Measurements from ENCODE around the gene SPNS2. TPM values are rescaled to one million over a fixed set of nuclear protein-coding genes. Genes with fewer than 3 reads are reported as not detected.

Gene SPNS2
- total and polyA plus RNA-seq, 2 experiments from 2014 or later: 1.7 to 2.3 TPM

DNA sequence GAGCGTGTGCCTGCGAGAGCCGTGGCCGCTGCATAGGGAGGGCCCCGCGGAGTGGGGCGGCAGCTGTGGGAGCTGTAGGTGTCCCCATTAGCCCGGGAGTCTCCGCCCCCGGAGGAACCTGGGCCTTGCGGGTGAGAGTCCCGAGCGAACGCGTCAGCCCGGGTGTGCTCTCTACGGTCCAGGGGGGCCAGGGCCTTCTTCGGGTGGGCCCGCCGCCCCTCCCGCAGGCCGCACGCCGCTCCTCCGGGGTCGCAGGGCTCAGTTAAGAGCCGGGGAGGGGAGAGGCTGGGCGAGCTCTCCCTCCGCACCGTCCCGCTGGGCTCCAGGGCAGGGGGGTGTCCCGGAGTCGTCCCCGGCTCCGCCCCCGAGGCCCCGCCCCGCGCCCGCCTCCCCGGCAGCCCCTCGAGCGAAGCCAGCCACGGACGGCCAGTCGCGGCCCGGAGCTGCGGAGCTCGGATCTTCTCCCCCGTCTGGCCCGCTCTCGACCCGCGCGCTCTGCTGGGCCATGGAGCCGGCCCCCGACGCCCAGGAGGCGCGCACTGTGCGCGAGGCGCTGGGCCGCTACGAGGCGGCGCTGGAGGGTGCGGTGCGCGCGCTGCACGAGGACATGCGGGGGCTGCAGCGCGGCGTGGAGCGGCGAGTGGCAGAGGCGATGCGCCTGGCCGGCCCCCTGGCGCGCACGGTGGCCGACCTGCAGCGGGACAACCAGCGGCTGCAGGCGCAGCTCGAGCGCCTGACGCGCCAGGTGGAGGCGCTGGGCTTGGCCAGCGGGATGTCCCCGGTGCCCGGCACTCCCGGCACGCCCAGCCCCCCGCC, 85.6 kb downstream of the SPNS2 start, which contains the start of gene SMTNL2:
SMTNL2 (plus strand) TSS at position 429 of the 816 bp plus-strand sequence; CDS start at position 506, 77 bp downstream.
- H3K27me3 Mint-ChIP-seq (ENCODE audit: insufficient read depth, low read depth, poor library complexity): peaks cover 39% of the 10 kb centered on the region
- DNase-seq (ENCODE audit: low spot score) (peak; percentile 51), ATAC-seq (peak; percentile 51)
- H3K9me2 ChIP-seq (ENCODE audit: insufficient read depth): no peaks in the 10 kb centered on the region
- no peaks in the 10 kb centered on the region for H4K20me1 ChIP-seq (replicated peaks; ENCODE audit: insufficient read depth)
- H3K9me3 Mint-ChIP-seq: no peaks in the 10 kb centered on the region; the same call in 2 of the 3 replicates
- no peaks in the 10 kb centered on the region for H3F3A ChIP-seq (replicated peaks; ENCODE audit: low read depth)
- peaks cover 9% of the 10 kb centered on the region for H3K4me1 ChIP-seq (ENCODE audit: insufficient read depth)
- peaks cover 39% of the 10 kb centered on the region for H3K27me3 ChIP-seq (ENCODE audit: insufficient read depth)
- H3K36me3 Mint-ChIP-seq (ENCODE audit: low read depth): no peaks in the 10 kb centered on the region
- peak within 1 kb of the TSS; percentile 98 for H2AFZ ChIP-seq
- peaks cover 29% of the 10 kb centered on the region for H3K4me1 Mint-ChIP-seq
- H3K27ac ChIP-seq (ENCODE audit: low read depth): no peak within 1 kb of the TSS
- peak within 1 kb of the TSS; percentile 74 for H3K4me3 ChIP-seq
- H3K79me2 ChIP-seq (replicated peaks; ENCODE audit: insufficient read depth): no peaks in the 10 kb centered on the region
- H3K4me3 Mint-ChIP-seq: peak within 1 kb of the TSS; percentile 80
- no peaks in the 10 kb centered on the region for H3K36me3 ChIP-seq (ENCODE audit: insufficient read depth)
- TF ChIP-seq, protein P1, sequence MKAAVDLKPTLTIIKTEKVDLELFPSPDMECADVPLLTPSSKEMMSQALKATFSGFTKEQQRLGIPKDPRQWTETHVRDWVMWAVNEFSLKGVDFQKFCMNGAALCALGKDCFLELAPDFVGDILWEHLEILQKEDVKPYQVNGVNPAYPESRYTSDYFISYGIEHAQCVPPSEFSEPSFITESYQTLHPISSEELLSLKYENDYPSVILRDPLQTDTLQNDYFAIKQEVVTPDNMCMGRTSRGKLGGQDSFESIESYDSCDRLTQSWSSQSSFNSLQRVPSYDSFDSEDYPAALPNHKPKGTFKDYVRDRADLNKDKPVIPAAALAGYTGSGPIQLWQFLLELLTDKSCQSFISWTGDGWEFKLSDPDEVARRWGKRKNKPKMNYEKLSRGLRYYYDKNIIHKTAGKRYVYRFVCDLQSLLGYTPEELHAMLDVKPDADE (IDR thresholded peaks at IDR 0.05): no peak
- TF ChIP-seq POLR2AphosphoS5 (IDR thresholded peaks at IDR 0.05; ENCODE audit: low read depth) (peak; percentile 63), STAT1 (IDR thresholded peaks at IDR 0.05; ENCODE audit: unreplicated experiment) (no peak)
- peak within 1 kb of the TSS; percentile 94 for H3K4me2 ChIP-seq
- no peak within 1 kb of the TSS for H3K27ac Mint-ChIP-seq

DNA sequence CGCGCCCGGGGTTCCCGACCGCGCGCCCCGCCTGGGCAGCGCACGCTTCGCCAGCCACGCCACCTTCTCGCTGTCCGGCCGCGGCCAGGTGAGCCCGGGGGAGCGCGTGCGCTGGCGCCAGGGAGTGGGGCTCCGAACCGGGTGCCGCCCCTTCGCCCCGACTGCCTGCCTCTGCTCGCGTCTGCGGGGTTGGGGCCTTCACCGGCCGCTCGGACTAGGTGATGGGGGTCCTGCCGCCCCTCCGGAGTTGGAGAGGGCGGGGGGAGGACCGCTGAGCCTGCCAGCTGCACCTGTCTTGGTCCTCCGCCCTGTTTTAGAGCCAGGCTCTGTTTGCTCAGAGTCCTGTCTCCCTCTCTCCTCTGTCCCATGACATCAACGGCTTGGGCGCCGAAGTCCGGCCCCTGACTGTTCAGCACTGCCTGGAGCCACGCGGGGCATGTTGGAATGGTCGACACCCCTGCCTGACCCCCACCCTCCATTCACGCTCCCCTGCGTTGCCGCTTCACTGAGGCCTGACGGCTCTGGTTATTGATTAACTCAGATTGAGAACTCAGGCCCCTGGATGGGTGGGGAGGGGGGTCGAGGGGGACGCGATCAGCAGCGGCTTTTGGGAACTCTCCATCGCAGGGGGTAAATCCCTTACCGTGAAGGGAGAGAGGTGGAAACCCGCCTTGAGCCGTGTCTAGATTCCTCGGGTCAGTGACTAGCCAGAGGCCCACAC, 86.4 kb downstream of the SPNS2 start:
- H3K4me1 ChIP-seq (ENCODE audit: insufficient read depth): peaks cover 9% of the 10 kb centered on the region
- ATAC-seq: peak; percentile 11
- Mint-ChIP-seq H3K27me3 (ENCODE audit: insufficient read depth, low read depth, poor library complexity) (peaks cover 46% of the 10 kb centered on the region), H3K4me1 (peaks cover 29% of the 10 kb centered on the region), H3K9me3 (no peaks in the 10 kb centered on the region; the same call in 2 of the 3 replicates), H3K27ac (no peak overlapping the region), H3K36me3 (ENCODE audit: low read depth) (no peaks in the 10 kb centered on the region), H3K4me3 (peak overlapping the region; percentile 73)
- H3K4me3 ChIP-seq: peak overlapping the region; percentile 74
- H3K9me2 ChIP-seq (ENCODE audit: insufficient read depth): no peaks in the 10 kb centered on the region
- H3K4me2 ChIP-seq: peak overlapping the region; percentile 94
- no peaks in the 10 kb centered on the region for H3K36me3 ChIP-seq (ENCODE audit: insufficient read depth)
- H3K27me3 ChIP-seq (ENCODE audit: insufficient read depth): peaks cover 39% of the 10 kb centered on the region
- H3K79me2 ChIP-seq (replicated peaks; ENCODE audit: insufficient read depth): no peaks in the 10 kb centered on the region
- H4K20me1 ChIP-seq (replicated peaks; ENCODE audit: insufficient read depth): no peaks in the 10 kb centered on the region
- no peak for TF ChIP-seq NANOG (IDR thresholded peaks at IDR 0.05; ENCODE audit: borderline replicate concordance)
- TF ChIP-seq ZNF114 (CRISPR knock-in tag; IDR thresholded peaks at IDR 0.05): no peak
- TF ChIP-seq, protein P2, sequence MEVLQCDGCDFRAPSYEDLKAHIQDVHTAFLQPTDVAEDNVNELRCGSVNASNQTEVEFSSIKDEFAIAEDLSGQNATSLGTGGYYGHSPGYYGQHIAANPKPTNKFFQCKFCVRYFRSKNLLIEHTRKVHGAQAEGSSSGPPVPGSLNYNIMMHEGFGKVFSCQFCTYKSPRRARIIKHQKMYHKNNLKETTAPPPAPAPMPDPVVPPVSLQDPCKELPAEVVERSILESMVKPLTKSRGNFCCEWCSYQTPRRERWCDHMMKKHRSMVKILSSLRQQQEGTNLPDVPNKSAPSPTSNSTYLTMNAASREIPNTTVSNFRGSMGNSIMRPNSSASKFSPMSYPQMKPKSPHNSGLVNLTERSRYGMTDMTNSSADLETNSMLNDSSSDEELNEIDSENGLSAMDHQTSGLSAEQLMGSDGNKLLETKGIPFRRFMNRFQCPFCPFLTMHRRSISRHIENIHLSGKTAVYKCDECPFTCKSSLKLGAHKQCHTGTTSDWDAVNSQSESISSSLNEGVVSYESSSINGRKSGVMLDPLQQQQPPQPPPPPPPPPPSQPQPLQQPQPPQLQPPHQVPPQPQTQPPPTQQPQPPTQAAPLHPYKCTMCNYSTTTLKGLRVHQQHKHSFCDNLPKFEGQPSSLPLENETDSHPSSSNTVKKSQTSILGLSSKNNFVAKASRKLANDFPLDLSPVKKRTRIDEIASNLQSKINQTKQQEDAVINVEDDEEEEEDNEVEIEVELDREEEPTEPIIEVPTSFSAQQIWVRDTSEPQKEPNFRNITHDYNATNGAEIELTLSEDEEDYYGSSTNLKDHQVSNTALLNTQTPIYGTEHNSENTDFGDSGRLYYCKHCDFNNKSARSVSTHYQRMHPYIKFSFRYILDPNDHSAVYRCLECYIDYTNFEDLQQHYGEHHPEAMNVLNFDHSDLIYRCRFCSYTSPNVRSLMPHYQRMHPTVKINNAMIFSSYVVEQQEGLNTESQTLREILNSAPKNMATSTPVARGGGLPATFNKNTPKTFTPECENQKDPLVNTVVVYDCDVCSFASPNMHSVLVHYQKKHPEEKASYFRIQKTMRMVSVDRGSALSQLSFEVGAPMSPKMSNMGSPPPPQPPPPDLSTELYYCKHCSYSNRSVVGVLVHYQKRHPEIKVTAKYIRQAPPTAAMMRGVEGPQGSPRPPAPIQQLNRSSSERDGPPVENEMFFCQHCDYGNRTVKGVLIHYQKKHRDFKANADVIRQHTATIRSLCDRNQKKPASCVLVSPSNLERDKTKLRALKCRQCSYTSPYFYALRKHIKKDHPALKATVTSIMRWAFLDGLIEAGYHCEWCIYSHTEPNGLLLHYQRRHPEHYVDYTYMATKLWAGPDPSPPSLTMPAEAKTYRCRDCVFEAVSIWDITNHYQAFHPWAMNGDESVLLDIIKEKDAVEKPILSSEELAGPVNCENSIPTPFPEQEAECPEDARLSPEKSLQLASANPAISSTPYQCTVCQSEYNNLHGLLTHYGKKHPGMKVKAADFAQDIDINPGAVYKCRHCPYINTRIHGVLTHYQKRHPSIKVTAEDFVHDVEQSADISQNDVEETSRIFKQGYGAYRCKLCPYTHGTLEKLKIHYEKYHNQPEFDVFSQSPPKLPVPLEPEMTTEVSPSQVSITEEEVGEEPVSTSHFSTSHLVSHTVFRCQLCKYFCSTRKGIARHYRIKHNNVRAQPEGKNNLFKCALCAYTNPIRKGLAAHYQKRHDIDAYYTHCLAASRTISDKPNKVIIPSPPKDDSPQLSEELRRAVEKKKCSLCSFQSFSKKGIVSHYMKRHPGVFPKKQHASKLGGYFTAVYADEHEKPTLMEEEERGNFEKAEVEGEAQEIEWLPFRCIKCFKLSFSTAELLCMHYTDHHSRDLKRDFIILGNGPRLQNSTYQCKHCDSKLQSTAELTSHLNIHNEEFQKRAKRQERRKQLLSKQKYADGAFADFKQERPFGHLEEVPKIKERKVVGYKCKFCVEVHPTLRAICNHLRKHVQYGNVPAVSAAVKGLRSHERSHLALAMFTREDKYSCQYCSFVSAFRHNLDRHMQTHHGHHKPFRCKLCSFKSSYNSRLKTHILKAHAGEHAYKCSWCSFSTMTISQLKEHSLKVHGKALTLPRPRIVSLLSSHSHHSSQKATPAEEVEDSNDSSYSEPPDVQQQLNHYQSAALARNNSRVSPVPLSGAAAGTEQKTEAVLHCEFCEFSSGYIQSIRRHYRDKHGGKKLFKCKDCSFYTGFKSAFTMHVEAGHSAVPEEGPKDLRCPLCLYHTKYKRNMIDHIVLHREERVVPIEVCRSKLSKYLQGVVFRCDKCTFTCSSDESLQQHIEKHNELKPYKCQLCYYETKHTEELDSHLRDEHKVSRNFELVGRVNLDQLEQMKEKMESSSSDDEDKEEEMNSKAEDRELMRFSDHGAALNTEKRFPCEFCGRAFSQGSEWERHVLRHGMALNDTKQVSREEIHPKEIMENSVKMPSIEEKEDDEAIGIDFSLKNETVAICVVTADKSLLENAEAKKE (CRISPR knock-in tag; IDR thresholded peaks at IDR 0.05): no peak
- no peak for TF ChIP-seq JUNB (IDR thresholded peaks at IDR 0.05; ENCODE audit: unreplicated experiment)
- TF ChIP-seq EZH2 (IDR thresholded peaks at IDR 0.05; ENCODE audit: low read depth, unreplicated experiment): peak; percentile 40
- no peak for TF ChIP-seq CREB1 (CRISPR knock-in tag; IDR thresholded peaks at IDR 0.05; ENCODE audit: low read depth)
- TF ChIP-seq POLR2AphosphoS5 (IDR thresholded peaks at IDR 0.05; ENCODE audit: low read depth): no peak
- TF ChIP-seq, protein P1 (IDR thresholded peaks at IDR 0.05): no peak
- no peak for TF ChIP-seq EZH2phosphoT487 (IDR thresholded peaks at IDR 0.05; ENCODE audit: unreplicated experiment)
- peak overlapping the region; percentile 98 for H2AFZ ChIP-seq
- no peak overlapping the region for H3K27ac ChIP-seq (ENCODE audit: low read depth)
- DNase-seq (ENCODE audit: low spot score): peak; percentile 52
- no peaks in the 10 kb centered on the region for H3F3A ChIP-seq (replicated peaks; ENCODE audit: low read depth)

Data from GM23338 (cell line).